ENCODE results near the gene GLS.

- TF ChIP-seq YY1 (IDR thresholded peaks at IDR 0.05; ENCODE audit: low read depth): no peak
- TF ChIP-seq ZBTB7A (IDR thresholded peaks at IDR 0.05; ENCODE audit: low read depth): no peak
- TF ChIP-seq, protein P1, sequence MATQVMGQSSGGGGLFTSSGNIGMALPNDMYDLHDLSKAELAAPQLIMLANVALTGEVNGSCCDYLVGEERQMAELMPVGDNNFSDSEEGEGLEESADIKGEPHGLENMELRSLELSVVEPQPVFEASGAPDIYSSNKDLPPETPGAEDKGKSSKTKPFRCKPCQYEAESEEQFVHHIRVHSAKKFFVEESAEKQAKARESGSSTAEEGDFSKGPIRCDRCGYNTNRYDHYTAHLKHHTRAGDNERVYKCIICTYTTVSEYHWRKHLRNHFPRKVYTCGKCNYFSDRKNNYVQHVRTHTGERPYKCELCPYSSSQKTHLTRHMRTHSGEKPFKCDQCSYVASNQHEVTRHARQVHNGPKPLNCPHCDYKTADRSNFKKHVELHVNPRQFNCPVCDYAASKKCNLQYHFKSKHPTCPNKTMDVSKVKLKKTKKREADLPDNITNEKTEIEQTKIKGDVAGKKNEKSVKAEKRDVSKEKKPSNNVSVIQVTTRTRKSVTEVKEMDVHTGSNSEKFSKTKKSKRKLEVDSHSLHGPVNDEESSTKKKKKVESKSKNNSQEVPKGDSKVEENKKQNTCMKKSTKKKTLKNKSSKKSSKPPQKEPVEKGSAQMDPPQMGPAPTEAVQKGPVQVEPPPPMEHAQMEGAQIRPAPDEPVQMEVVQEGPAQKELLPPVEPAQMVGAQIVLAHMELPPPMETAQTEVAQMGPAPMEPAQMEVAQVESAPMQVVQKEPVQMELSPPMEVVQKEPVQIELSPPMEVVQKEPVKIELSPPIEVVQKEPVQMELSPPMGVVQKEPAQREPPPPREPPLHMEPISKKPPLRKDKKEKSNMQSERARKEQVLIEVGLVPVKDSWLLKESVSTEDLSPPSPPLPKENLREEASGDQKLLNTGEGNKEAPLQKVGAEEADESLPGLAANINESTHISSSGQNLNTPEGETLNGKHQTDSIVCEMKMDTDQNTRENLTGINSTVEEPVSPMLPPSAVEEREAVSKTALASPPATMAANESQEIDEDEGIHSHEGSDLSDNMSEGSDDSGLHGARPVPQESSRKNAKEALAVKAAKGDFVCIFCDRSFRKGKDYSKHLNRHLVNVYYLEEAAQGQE (IDR thresholded peaks at IDR 0.05; ENCODE audit: low read depth): no peak
- TF ChIP-seq EP300 (IDR thresholded peaks at IDR 0.05; ENCODE audit: borderline replicate concordance): no peak
- no peak for TF ChIP-seq CEBPB (IDR thresholded peaks at IDR 0.05)
- TF ChIP-seq TAF1 (IDR thresholded peaks at IDR 0.05; ENCODE audit: low read depth): no peak
- TF ChIP-seq RAD21 (IDR thresholded peaks at IDR 0.05; ENCODE audit: low read depth): no peak
- TF ChIP-seq FOXM1 (IDR thresholded peaks at IDR 0.05; ENCODE audit: borderline replicate concordance, low read depth): no peak
- TF ChIP-seq TCF12 (IDR thresholded peaks at IDR 0.05; ENCODE audit: low read depth): no peak
- TF ChIP-seq CREB1 (IDR thresholded peaks at IDR 0.05; ENCODE audit: low read depth): no peak
- no peak for TF ChIP-seq EGR1 (IDR thresholded peaks at IDR 0.05)
These were observed 25.9 kb upstream of the GLS start for GRCh38 chr2:190854726-190855125.

Data from Ishikawa (cell line).